Measurements from ENCODE around the gene PLEKHA5. TPM values are rescaled to one million over a fixed set of nuclear protein-coding genes. Genes with fewer than 3 reads are reported as not detected.

Gene PLEKHA5
- total RNA-seq, 2 donors from 2014 or later: 10.2 to 29.8 TPM

GRCh38 chr12:19130224-19131024, 891 bp downstream of the PLEKHA5 start:
- Histone ChIP-seq H3K36me3 (replicated peaks in 1 of 2; ENCODE audit: insufficient read depth in 1 of 2, low read depth in 2 of 2) (no peaks in the 10 kb centered on the region), H3K4me3 (peak overlapping the region; percentile 87 to 88), H3K4me1 (peaks cover 24% of the 10 kb centered on the region), H3K9me3 (peaks cover 0 to 9% (median 0%) of the 10 kb centered on the region in 3 donors), H3K27ac (peak overlapping the region; percentile 88 to 95 (median 94)), H3K27me3 (no peaks in the 10 kb centered on the region)
- TF ChIP-seq CTCF (IDR thresholded peaks at IDR 0.05) (no peak), POLR2A (IDR thresholded peaks at IDR 0.05) (peak in 1 of 3 donors; percentile 52)
- peak; percentile 18 for ATAC-seq
- intact Hi-C loops (cut with DNase I): no loop called here
- WGBS, 2 donors: 0% methylated on average over 33 to 61 of the region's 61 CpGs
- DNase-seq: peak; percentile 42 to 57 (median 44)

- ATAC-seq (peak; percentile 13), DNase-seq (peak; percentile 21 to 41 (median 37))
- Histone ChIP-seq H3K4me3 (peak overlapping the region; percentile 87 to 88), H3K9me3 (peaks cover 0 to 9% (median 0%) of the 10 kb centered on the region in 3 donors), H3K4me1 (peaks cover 25% of the 10 kb centered on the region), H3K36me3 (replicated peaks in 1 of 2; ENCODE audit: insufficient read depth in 1 of 2, low read depth in 2 of 2) (no peaks in the 10 kb centered on the region), H3K27me3 (no peaks in the 10 kb centered on the region), H3K27ac (peak overlapping the region; percentile 88 to 95 (median 94))
- TF ChIP-seq POLR2A (IDR thresholded peaks at IDR 0.05) (no peak), CTCF (IDR thresholded peaks at IDR 0.05) (no peak)
- intact Hi-C loops (cut with DNase I): no loop called here
- 0 to 1% methylated on average over 7 of the region's 7 CpGs for WGBS, 2 donors
These were observed 1.5 kb downstream of the PLEKHA5 start for GRCh38 chr12:19131025-19131444.

GRCh38 chr12:19138551-19138950, 9.0 kb downstream of the PLEKHA5 start:
- H3K4me3 ChIP-seq: no peak overlapping the region
- ATAC-seq: no peak
- TF ChIP-seq POLR2A (IDR thresholded peaks at IDR 0.05) (no peak), CTCF (IDR thresholded peaks at IDR 0.05) (no peak)
- no peak overlapping the region for H3K27ac ChIP-seq
- DNase-seq: no peak
- no peaks in the 10 kb centered on the region for H3K9me3 ChIP-seq
- 94 to 95% methylated on average over 4 of the region's 4 CpGs for WGBS, 2 donors
- peaks cover 21% of the 10 kb centered on the region for H3K4me1 ChIP-seq
- intact Hi-C loops (cut with DNase I): no loop called here
- H3K27me3 ChIP-seq: no peaks in the 10 kb centered on the region
- no peaks in the 10 kb centered on the region for H3K36me3 ChIP-seq (replicated peaks in 1 of 2; ENCODE audit: insufficient read depth in 1 of 2, low read depth in 2 of 2)

- Histone ChIP-seq H3K27me3 (no peaks in the 10 kb centered on the region), H3K36me3 (replicated peaks in 1 of 2; ENCODE audit: insufficient read depth in 1 of 2, low read depth in 2 of 2) (no peaks in the 10 kb centered on the region), H3K27ac (no peak overlapping the region), H3K9me3 (no peaks in the 10 kb centered on the region), H3K4me3 (no peak overlapping the region), H3K4me1 (peaks cover 18% of the 10 kb centered on the region)
- no peak for TF ChIP-seq POLR2A (IDR thresholded peaks at IDR 0.05)
- ATAC-seq (no peak), DNase-seq (no peak)
- intact Hi-C loops (cut with DNase I): no loop called here
- 90 to 95% methylated on average over 3 of the region's 3 CpGs for WGBS, 2 donors
These were observed 9.4 kb downstream of the PLEKHA5 start for GRCh38 chr12:19138956-19139355.

DNA sequence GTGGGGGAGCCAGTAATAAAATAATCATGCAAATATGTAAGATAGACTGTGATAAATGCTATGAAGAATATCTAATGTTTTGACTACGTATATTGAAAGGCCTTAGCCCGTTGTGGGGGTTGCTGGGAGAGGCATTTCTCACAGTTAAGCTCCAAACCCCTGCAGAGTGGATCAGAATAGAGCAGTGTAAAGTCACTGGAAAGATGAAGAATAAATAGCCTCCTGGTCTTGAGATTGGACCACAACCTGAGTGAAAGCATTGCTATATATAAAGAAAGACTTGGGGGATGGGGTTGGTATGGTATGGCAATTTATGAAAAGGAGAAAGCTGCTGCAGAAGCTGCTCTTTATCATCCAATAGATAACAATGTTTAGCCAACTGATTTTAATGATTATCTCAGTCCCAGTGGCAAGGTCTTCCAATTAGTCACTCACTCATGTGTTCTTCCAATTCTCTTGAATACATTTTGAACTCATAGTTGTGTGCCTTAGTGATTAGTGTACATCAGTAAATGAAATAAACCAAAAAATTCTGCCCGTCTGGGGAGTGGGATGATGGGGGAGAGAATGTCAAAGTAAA, 10.2 kb downstream of the PLEKHA5 start:
- Histone ChIP-seq H3K4me1 (peaks cover 25% of the 10 kb centered on the region), H3K9me3 (no peaks in the 10 kb centered on the region), H3K27ac (no peak overlapping the region), H3K4me3 (no peak overlapping the region), H3K27me3 (no peaks in the 10 kb centered on the region), H3K36me3 (replicated peaks in 1 of 2; ENCODE audit: insufficient read depth in 1 of 2, low read depth in 2 of 2) (no peaks in the 10 kb centered on the region)
- DNase-seq (no peak), ATAC-seq (no peak)
- intact Hi-C loops (cut with DNase I): no loop called here
- no peak for TF ChIP-seq CTCF (IDR thresholded peaks at IDR 0.05)
- no peak for TF ChIP-seq POLR2A (IDR thresholded peaks at IDR 0.05)
- 80 to 86% methylated on average over 3 of the region's 3 CpGs for WGBS, 2 donors

Measured in body of pancreas (tissue), 4 donors.